ENCODE results near the gene ADGRG3.

DNA sequence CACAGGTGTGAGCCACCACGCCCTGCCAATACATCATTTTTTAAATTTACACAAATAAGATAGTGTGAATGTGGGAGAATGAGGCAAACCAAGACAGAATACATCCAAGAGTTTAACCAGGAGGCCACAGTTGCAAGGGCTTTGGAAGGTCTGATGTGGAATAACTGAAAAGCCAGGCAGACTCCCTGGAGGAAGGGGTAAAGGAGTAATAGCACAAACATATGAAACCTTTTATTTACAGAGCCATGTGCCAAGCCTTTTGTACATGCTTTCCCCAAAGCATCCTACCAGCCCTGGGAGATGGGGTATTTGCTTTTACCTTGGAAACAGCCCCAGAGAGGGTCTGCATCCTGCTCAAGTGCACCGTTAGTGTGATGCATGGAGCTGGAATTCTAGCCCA, 4.7 kb downstream of the ADGRG3 start:
- TF ChIP-seq, protein P1, sequence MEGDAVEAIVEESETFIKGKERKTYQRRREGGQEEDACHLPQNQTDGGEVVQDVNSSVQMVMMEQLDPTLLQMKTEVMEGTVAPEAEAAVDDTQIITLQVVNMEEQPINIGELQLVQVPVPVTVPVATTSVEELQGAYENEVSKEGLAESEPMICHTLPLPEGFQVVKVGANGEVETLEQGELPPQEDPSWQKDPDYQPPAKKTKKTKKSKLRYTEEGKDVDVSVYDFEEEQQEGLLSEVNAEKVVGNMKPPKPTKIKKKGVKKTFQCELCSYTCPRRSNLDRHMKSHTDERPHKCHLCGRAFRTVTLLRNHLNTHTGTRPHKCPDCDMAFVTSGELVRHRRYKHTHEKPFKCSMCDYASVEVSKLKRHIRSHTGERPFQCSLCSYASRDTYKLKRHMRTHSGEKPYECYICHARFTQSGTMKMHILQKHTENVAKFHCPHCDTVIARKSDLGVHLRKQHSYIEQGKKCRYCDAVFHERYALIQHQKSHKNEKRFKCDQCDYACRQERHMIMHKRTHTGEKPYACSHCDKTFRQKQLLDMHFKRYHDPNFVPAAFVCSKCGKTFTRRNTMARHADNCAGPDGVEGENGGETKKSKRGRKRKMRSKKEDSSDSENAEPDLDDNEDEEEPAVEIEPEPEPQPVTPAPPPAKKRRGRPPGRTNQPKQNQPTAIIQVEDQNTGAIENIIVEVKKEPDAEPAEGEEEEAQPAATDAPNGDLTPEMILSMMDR (IDR thresholded peaks at IDR 0.05; ENCODE audit: insufficient read depth, low read depth, low read length), result no peak
- TF ChIP-seq EZH2 (IDR thresholded peaks at IDR 0.05; ENCODE audit: insufficient read depth, low read length), result no peak
